OCI-LY7 (cell line): ENCODE data around the gene CARMIL1. TPM values are rescaled to one million over a fixed set of nuclear protein-coding genes. Genes with fewer than 3 reads are reported as not detected.

ENCODE experiments used
- BruUV-seq: library from RNA; stranded (reverse); fragments of 400-500 nt; replicated peaks from 2 replicates; lab custom pipeline; 2021; lab: Mats Ljungman, UMichigan
- CTCF ChIA-PET: fragments of 300-600 bp; sonication (Branson Sonifier 250); formaldehyde crosslinking; loops from one replicate; lab custom pipeline; 2022; ENCODE audit warnings: antibody characterized with exemption; ENCODE audit not compliant: unreplicated experiment; lab: Charles Lee
- POLR2A ChIA-PET: fragments of 300-600 bp; sonication (Branson Sonifier 250); formaldehyde crosslinking; loops from one replicate; lab custom pipeline; 2022; ENCODE audit warnings: antibody characterized with exemption; lab: Charles Lee
- DNase-seq: peaks from one replicate; pipeline ENCODE4 v3.0.0-alpha.2; 2015; ENCODE audit warnings: low spot score
- H2AFZ ChIP-seq: fragments of 200-600 bp; sonication (generic), shearing (Covaris generic); 2 replicates; pipeline ENCODE4 v1.6.1; 2014; ENCODE audit warnings: mild to moderate bottlenecking, antibody characterized with exemption, low read length, moderate library complexity
- H3K27ac ChIP-seq: fragments of 200-600 bp; sonication (generic); 2 replicates; pipeline ENCODE4 v1.5.1; 2014; ENCODE audit warnings: mixed run types, low read depth, mild to moderate bottlenecking, moderate library complexity, low read length, inconsistent platforms; ENCODE audit not compliant: poor library complexity, severe bottlenecking
- H3K36me3 ChIP-seq: fragments of 200-600 bp; sonication (generic); 2 replicates; pipeline ENCODE4 v1.6.1; 2014; ENCODE audit warnings: mild to moderate bottlenecking, antibody characterized with exemption, low read length, moderate library complexity, mixed read lengths; ENCODE audit not compliant: insufficient read depth
- H3K4me1 ChIP-seq: fragments of 200-600 bp; sonication (generic); 2 replicates; pipeline ENCODE4 v1.5.1; 2014; ENCODE audit warnings: mild to moderate bottlenecking, low read length; ENCODE audit not compliant: insufficient read depth, poor library complexity, severe bottlenecking
- H3K4me2 ChIP-seq: fragments of 200-600 bp; sonication (generic); 2 replicates; pipeline ENCODE4 v1.6.1; 2014; ENCODE audit warnings: mild to moderate bottlenecking, low read length
- H3K4me3 ChIP-seq: fragments of 200-600 bp; sonication (generic); 2 replicates; pipeline ENCODE4 v1.5.1; 2014; ENCODE audit warnings: mild to moderate bottlenecking, low read depth, low read length; ENCODE audit not compliant: poor library complexity, severe bottlenecking
- H3K79me2 ChIP-seq: fragments of 200-600 bp; sonication (generic); 2 replicates; pipeline ENCODE4 v1.6.1; 2016; ENCODE audit warnings: low read depth, mild to moderate bottlenecking, low read length, moderate library complexity, mixed read lengths; ENCODE audit not compliant: insufficient read depth
- H3K9me2 ChIP-seq: fragments of 200-600 bp; sonication (generic); 2 replicates; pipeline ENCODE4 v1.6.1; 2016; ENCODE audit warnings: mild to moderate bottlenecking, low read length, mixed read lengths; ENCODE audit not compliant: insufficient read depth
- H3K9me3 ChIP-seq: fragments of 200-600 bp; sonication (generic); 2 replicates; pipeline ENCODE4 v1.6.1; 2014; ENCODE audit warnings: mild to moderate bottlenecking, mixed run types, low read length, mixed read lengths
- H4K20me1 ChIP-seq: fragments of 200-600 bp; sonication (generic); 2 replicates; pipeline ENCODE4 v1.6.1; 2014; ENCODE audit warnings: mild to moderate bottlenecking, antibody characterized with exemption, low read length, moderate library complexity, mixed read lengths; ENCODE audit not compliant: insufficient read depth
- EZH2phosphoT487 ChIP-seq: fragments of 200-600 bp; sonication (generic); IDR thresholded peaks from 2 replicates; pipeline ENCODE4 v1.6.1; 2018; ENCODE audit warnings: low read depth, borderline replicate concordance, mild to moderate bottlenecking, mixed run types, antibody characterized with exemption, low read length, moderate library complexity, mixed read lengths
- intact Hi-C: fragments of 100-400 bp; cut with micrococcal nuclease; formaldehyde crosslinking; loops from one replicate; pipeline ENCODE4 v1.10.0; 2022; ENCODE audit not compliant: unreplicated experiment
- total RNA-seq, 2 experiments: library from RNA; depleted of rRNA in 1 of 2; stranded (reverse); fragments of >200 nt in 1 of 2; shearing (Covaris generic) in 1 of 2; gene quantifications; 2 replicates each; pipeline ENCODE4 v1.2.3, GENCODE V29; 2014 to 2022
- TF ChIP-seq, protein P1 (sequence below): fragments of 200-600 bp; sonication (generic); conservative IDR thresholded peaks from 2 replicates; pipeline ENCODE4 v1.5.1; 2014; ENCODE audit warnings: mild to moderate bottlenecking, antibody characterized with exemption, low read length, moderate library complexity, mixed read lengths

The CARMIL1 gene
- total RNA-seq, 2 experiments from 2014 or later = 25.5 to 40.1 TPM

DNA sequence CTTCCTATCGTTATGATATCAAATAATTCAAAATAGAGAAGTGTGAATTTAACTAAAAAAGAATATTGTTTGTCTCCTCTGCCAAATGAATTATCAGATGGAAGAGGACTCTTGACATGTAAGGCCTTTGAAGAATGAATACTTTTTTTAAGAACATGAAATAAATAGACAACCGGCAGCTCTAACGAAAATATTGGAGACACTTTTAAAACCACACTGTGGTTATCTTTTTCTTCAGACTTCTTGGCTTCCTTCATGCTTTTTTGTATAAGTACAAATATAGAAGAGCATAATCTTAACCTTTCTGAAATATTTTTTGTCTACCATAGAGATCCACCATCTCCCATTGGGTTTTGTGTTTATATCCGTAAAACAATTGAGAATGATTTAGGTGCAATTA is 257.6 kb downstream of the CARMIL1 start:
- no peak overlapping the region for H3K4me3 ChIP-seq
- intact Hi-C loops = no loop called here
- no peak overlapping the region for H3K27ac ChIP-seq
- no peak overlapping the region for H2AFZ ChIP-seq
- no peaks in the 10 kb centered on the region for H3K9me3 ChIP-seq
- ChIA-PET POLR2A (interaction anchor here (0.5 to 0.6 kb wide), 3 partner anchors 271 to 1508 kb away, joined by 3 to 8 read pairs (median 4); no protein-coding TSS in a partner anchor), CTCF (no interaction called here)
- TF ChIP-seq, protein P1, sequence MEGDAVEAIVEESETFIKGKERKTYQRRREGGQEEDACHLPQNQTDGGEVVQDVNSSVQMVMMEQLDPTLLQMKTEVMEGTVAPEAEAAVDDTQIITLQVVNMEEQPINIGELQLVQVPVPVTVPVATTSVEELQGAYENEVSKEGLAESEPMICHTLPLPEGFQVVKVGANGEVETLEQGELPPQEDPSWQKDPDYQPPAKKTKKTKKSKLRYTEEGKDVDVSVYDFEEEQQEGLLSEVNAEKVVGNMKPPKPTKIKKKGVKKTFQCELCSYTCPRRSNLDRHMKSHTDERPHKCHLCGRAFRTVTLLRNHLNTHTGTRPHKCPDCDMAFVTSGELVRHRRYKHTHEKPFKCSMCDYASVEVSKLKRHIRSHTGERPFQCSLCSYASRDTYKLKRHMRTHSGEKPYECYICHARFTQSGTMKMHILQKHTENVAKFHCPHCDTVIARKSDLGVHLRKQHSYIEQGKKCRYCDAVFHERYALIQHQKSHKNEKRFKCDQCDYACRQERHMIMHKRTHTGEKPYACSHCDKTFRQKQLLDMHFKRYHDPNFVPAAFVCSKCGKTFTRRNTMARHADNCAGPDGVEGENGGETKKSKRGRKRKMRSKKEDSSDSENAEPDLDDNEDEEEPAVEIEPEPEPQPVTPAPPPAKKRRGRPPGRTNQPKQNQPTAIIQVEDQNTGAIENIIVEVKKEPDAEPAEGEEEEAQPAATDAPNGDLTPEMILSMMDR = no peak
- TF ChIP-seq EZH2phosphoT487 = no peak
- H3K4me1 ChIP-seq = no peaks in the 10 kb centered on the region
- no TSS peak for BruUV-seq
- H3K36me3 ChIP-seq = peaks cover 62% of the 10 kb centered on the region
- no peaks in the 10 kb centered on the region for H3K79me2 ChIP-seq
- DNase-seq = no peak
- no peaks in the 10 kb centered on the region for H3K9me2 ChIP-seq
- H3K4me2 ChIP-seq = no peak overlapping the region
- no peaks in the 10 kb centered on the region for H4K20me1 ChIP-seq

DNA sequence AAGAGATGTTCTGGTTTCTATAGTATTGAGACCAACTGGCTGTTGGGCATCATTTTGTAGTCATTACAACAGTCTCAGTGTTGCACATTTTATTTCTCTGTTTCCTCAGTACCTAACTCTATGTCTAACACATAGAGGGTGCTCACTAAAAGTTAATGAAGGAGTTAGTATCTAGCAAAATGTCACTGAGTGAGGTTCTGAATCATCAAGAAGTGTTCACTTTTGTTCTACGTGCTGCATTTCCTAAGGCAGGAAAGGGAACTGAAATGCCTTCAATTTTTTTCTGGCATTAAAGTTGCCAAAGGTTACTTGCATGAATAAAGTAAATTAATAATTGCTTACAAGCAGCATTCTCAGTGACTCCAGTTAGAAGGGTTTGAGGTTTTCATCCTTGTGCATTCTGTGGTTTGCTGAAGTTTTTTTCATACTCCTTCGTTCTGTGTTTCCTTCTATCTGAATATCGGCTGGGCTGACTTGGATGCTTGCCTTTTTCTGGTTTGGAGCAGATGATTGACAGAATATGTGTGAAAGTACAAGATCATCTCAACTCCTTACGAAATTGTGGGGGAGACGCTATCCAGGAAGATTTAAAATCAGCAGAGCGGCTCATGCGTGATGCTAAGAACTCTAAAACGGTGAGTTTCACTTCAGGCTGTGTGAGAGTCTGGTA is 258.3 kb downstream of the CARMIL1 start:
- TF ChIP-seq, protein P1 = no peak
- no peak for DNase-seq
- Histone ChIP-seq H3K27ac (no peak overlapping the region), H3K4me1 (no peaks in the 10 kb centered on the region), H2AFZ (no peak overlapping the region), H3K9me2 (no peaks in the 10 kb centered on the region), H3K4me3 (no peak overlapping the region), H3K4me2 (no peak overlapping the region), H3K36me3 (peaks cover 63% of the 10 kb centered on the region), H4K20me1 (no peaks in the 10 kb centered on the region), H3K79me2 (no peaks in the 10 kb centered on the region), H3K9me3 (no peaks in the 10 kb centered on the region)
- BruUV-seq = no TSS peak
- intact Hi-C loops = no loop called here
- POLR2A ChIA-PET = no interaction called here
- CTCF ChIA-PET = no interaction called here

DNA sequence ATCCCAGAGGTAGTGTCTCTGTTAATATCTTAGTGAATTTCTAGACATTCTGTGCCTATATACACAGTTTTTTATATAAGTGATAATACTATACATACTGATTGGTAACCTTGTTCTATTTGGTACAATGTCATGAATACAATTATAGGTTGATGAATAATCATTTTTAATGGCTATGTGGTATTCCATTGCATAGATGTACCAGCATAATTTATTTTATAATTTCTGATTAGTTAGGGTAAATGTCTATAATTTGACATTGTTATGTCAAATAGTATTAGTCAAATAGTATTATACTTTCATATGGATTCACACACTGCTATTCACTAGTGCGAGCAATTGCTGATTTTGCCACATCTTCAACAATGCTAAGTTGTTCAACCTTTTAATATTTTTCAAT is 262.1 kb downstream of the CARMIL1 start:
- BruUV-seq = no TSS peak
- H3K79me2 ChIP-seq = no peaks in the 10 kb centered on the region
- ChIA-PET POLR2A (no interaction called here), CTCF (no interaction called here)
- H3K4me2 ChIP-seq = no peak overlapping the region
- no peaks in the 10 kb centered on the region for H4K20me1 ChIP-seq
- no peak overlapping the region for H3K27ac ChIP-seq
- H3K4me3 ChIP-seq = no peak overlapping the region
- H3K9me2 ChIP-seq = no peaks in the 10 kb centered on the region
- intact Hi-C loops = no loop called here
- no peaks in the 10 kb centered on the region for H3K9me3 ChIP-seq
- H3K36me3 ChIP-seq = peaks cover 48% of the 10 kb centered on the region
- TF ChIP-seq, protein P1 = no peak
- TF ChIP-seq EZH2phosphoT487 = no peak
- DNase-seq = no peak
- H3K4me1 ChIP-seq = no peaks in the 10 kb centered on the region
- H2AFZ ChIP-seq = no peak overlapping the region
